GM12878 (cell line): ENCODE results near the gene ZNF142. TPM values are rescaled to one million over a fixed set of nuclear protein-coding genes. Genes with fewer than 3 reads are reported as not detected.

ENCODE experiments used
- ATAC-seq: fragments of 200-7000 bp; cut with Tn5 transposase; 3 replicates; pipeline ENCODE4 v1.9.1; 2020; ENCODE audit warnings: mild to moderate bottlenecking, moderate library complexity
- BruUV-seq: library from RNA; stranded (reverse); fragments of 400-500 nt; replicated peaks from 2 replicates; lab custom pipeline; 2021; lab: Mats Ljungman, UMichigan
- CTCF ChIA-PET: fragments of 300-600 bp; sonication (Branson Sonifier 250); formaldehyde crosslinking; extraction: SDS; loops from one replicate; lab custom pipeline; 2021; ENCODE audit warnings: inconsistent platforms; lab: Yijun Ruan, JAX
- POLR2A ChIA-PET: fragments of 350-600 bp; formaldehyde crosslinking; extraction: SDS; loops from one replicate; lab custom pipeline; 2021; ENCODE audit warnings: inconsistent platforms; lab: Charles Lee
- RAD21 ChIA-PET: fragments of 300-600 bp; sonication (Branson Sonifier 250); formaldehyde crosslinking; loops from one replicate; lab custom pipeline; 2023; ENCODE audit warnings: antibody characterized with exemption; ENCODE audit not compliant: unreplicated experiment; lab: Charles Lee
- SMC1A ChIA-PET: fragments of 300-600 bp; sonication (Branson Sonifier 250); formaldehyde crosslinking; loops from one replicate; lab custom pipeline; 2023; ENCODE audit not compliant: unreplicated experiment, uncharacterized antibody; lab: Charles Lee
- DNase-seq: peaks from one replicate; pipeline ENCODE4 v3.0.0-alpha.2; 2011; ENCODE audit warnings: low read depth, low spot score
- FAIRE-seq: peaks from 3 replicates; lab custom pipeline; 2011; peaks lifted over from hg19 to GRCh38; lab: Jason Lieb, UNC
- H2AFZ ChIP-seq: 2 replicates; pipeline ENCODE4 v1.6.0; 2011; ENCODE audit warnings: low read depth, low read length, control low read depth; ENCODE audit not compliant: control insufficient read depth
- H3K27ac ChIP-seq: 2 replicates; pipeline ENCODE4 v1.5.1; 2011; ENCODE audit warnings: control low read depth; ENCODE audit not compliant: control insufficient read depth, insufficient read depth
- H3K27me3 ChIP-seq, 2 experiments: replicated peaks in 1 of 2; 2 replicates each; pipeline versions ENCODE4 v1.6.0 to v1.6.1; 2011; ENCODE audit warnings: low read length in 1 of 2; ENCODE audit not compliant: control insufficient read depth in 2 of 2, insufficient read depth in 2 of 2
- H3K36me3 ChIP-seq, 2 experiments: 2 replicates each; pipeline ENCODE4 v1.5.1; 2011; ENCODE audit warnings: low read length in 1 of 2; ENCODE audit not compliant: control insufficient read depth in 2 of 2, insufficient read depth in 2 of 2
- H3K4me1 ChIP-seq: 2 replicates; pipeline ENCODE4 v1.6.1; 2011; ENCODE audit warnings: mild to moderate bottlenecking, low read length, moderate library complexity, mixed read lengths; ENCODE audit not compliant: control insufficient read depth, insufficient read depth
- H3K4me2 ChIP-seq: 2 replicates; pipeline ENCODE4 v1.6.0; 2011; ENCODE audit warnings: control low read depth; ENCODE audit not compliant: control insufficient read depth, insufficient read depth
- H3K4me3 ChIP-seq: fragments of 200-600 bp; sonication (generic); 2 replicates; pipeline ENCODE4 v1.5.1; 2016
- H3K79me2 ChIP-seq: 2 replicates; pipeline ENCODE4 v1.6.0; 2011; ENCODE audit warnings: low read length; ENCODE audit not compliant: control insufficient read depth, insufficient read depth
- H3K9ac ChIP-seq: 2 replicates; pipeline ENCODE4 v1.8.0; 2011; ENCODE audit warnings: low read length, control low read depth, mixed read lengths; ENCODE audit not compliant: control insufficient read depth, insufficient read depth
- H3K9me3 ChIP-seq: replicated peaks from 3 replicates; pipeline ENCODE4 v1.5.1; 2011; ENCODE audit warnings: mild to moderate bottlenecking, low read length; ENCODE audit not compliant: control insufficient read depth, insufficient read depth
- H4K20me1 ChIP-seq: 2 replicates; pipeline ENCODE4 v1.6.0; 2011; ENCODE audit not compliant: control insufficient read depth, insufficient read depth
- ASH2L ChIP-seq: fragments of 300-600, 200-600 bp; sonication (generic); IDR thresholded peaks from 2 replicates; pipeline ENCODE4 v1.6.1; 2017; ENCODE audit warnings: low read depth, mild to moderate bottlenecking, borderline replicate concordance
- ATF2 ChIP-seq: IDR thresholded peaks from 2 replicates; pipeline ENCODE4 v1.6.1; 2012; ENCODE audit warnings: low read length, inconsistent platforms
- EED ChIP-seq: sonication (generic); IDR thresholded peaks from 2 replicates; pipeline ENCODE4 v1.6.1; 2016; ENCODE audit warnings: antibody characterized with exemption, low read depth
- HCFC1 ChIP-seq: fragments of 150-350 bp; IDR thresholded peaks from 2 replicates; pipeline ENCODE4 v1.6.1; 2014; ENCODE audit warnings: low read length
- JUNB ChIP-seq: IDR thresholded peaks from 2 replicates; pipeline ENCODE4 v1.6.1; 2016; ENCODE audit warnings: antibody characterized with exemption, mild to moderate bottlenecking
- LARP7 ChIP-seq: fragments of 450-650 bp; IDR thresholded peaks from 2 replicates; pipeline ENCODE4 v1.6.1; 2017; ENCODE audit warnings: mild to moderate bottlenecking
- RUNX3 ChIP-seq: IDR thresholded peaks from 2 replicates; pipeline ENCODE4 v1.6.1; 2012; ENCODE audit warnings: low read length, inconsistent platforms
- SIN3A ChIP-seq: IDR thresholded peaks from 2 replicates; pipeline ENCODE4 v1.6.1; 2012; ENCODE audit warnings: low read depth, low read length, improper control_type of control experiment
- SUZ12 ChIP-seq: fragments of 200-600 bp; sonication (generic); IDR thresholded peaks from one replicate; pipeline ENCODE4 v1.6.1; 2018; ENCODE audit warnings: antibody characterized with exemption, mild to moderate bottlenecking; ENCODE audit not compliant: unreplicated experiment
- ZNF217 ChIP-seq: fragments of 450-650 bp; IDR thresholded peaks from 2 replicates; pipeline ENCODE4 v1.6.1; 2017; ENCODE audit warnings: antibody characterized with exemption, mild to moderate bottlenecking
- WGBS: methylation state at CpG from one replicate; pipeline ENCODE4 v1.1.6; 2016; ENCODE audit warnings: low lambda C conversion rate; ENCODE audit not compliant: insufficient replicate concordance, insufficient coverage; ENCODE audit errors: missing lambda C conversion rate; 5-methylcytosine and 5-hydroxymethylcytosine counted together
- in situ Hi-C: fragments of 300-500 bp; cut with MboI; formaldehyde crosslinking; loops from 9 replicates; pipeline ENCODE4 v1.14.3; 2018; ENCODE audit warnings: mixed read lengths
- intact Hi-C: fragments of 100-400 bp; cut with micrococcal nuclease; formaldehyde crosslinking; loops from one replicate; pipeline ENCODE4 v1.14.2; 2022; ENCODE audit not compliant: unreplicated experiment
- polyA plus RNA-seq, 11 experiments: library from polyadenylated mRNA; depleted of rRNA in 4 of 11; unstranded in 6 of 11; stranded (reverse) in 5 of 11; fragments of >200 nt; fragmentation: Nextera tagmentation in 4 of 11; fragmentation: Illumina TruSeq in 1 of 11; extraction: Ambion mirVana in 4 of 11; extraction: Trizol in 1 of 11; gene quantifications; 1 replicate in 1 of 11; 2 replicates in 10 of 11; pipeline versions ENCODE4 v1.2.1 to v1.2.3, GENCODE V29; 2011 to 2016; ENCODE audit warnings: inconsistent platforms in 2 of 11, missing spikeins in 2 of 11, low read depth in 1 of 11
- total RNA-seq, 4 experiments: library from RNA; depleted of rRNA in 3 of 4; stranded (reverse); fragments of >200 nt in 3 of 4; fragmentation: Illumina TruSeq in 1 of 4; extraction: Trizol in 1 of 4; gene quantifications; 2 replicates each; pipeline versions ENCODE4 v1.2.1 to v1.2.3, GENCODE V29; 2013 to 2021
- TF ChIP-seq, protein P1 (sequence below): fragments of 450-650 bp; IDR thresholded peaks from 2 replicates; pipeline ENCODE4 v1.6.1; 2018; ENCODE audit warnings: mild to moderate bottlenecking, low read depth, moderate library complexity; ENCODE audit not compliant: partially characterized antibody
- TF ChIP-seq, protein P2 (sequence below): fragments of 450-650 bp; conservative IDR thresholded peaks from 2 replicates; pipeline ENCODE4 v1.6.1; 2017; ENCODE audit warnings: mild to moderate bottlenecking, moderate library complexity

ZNF142 gene
- total and polyA plus RNA-seq, 10 of the 15 experiments (the other 5 are each of a cell fraction or from before 2014, with no cell fraction given): 1.3 to 40.9 (median 15.0) TPM

DNA sequence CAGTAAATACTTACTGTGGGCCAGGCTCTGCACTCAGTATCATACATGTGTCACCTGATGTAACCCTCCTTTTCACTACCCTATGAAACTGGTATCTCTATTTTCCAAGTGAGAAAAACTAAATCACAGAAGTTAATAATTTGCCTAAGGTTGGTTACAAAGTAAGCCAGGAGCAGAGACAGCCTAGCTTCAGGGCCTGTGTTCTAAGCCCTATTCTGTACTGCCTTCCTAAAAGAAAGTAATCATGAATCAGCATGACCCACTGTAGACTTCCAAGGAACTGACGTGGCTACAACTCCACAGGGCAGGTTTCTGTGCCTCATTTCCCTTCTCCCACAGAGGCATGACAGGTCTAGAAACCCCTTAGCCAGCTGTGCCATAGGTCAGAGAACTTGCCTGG is 14.3 kb downstream of the ZNF142 start (continued):
- TF ChIP-seq ATF2 (no peak), EED (no peak)

DNA sequence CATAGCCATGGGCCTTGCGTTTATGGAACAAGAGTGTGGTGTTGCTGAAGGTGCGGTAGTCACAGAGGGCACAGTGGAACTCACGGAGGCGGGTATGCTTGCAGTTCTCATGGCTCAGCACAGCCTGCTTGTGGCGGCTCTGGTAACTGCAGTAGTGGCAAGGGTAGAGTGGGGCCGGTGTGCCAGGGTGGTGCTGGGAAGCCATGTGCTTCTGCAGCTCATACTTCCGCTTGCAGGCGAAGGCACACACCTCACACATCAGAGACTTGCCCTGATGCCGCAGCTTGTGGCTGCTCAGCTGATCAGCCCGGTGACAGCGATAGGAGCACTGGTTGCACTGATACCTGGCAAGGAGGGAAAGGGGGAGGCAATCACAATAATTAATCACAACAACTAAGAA is 14.7 kb downstream of the ZNF142 start:
- over 99% methylated on average over 11 of the region's 11 CpGs for WGBS
- TF ChIP-seq LARP7: no peak
- TF ChIP-seq, protein P1, sequence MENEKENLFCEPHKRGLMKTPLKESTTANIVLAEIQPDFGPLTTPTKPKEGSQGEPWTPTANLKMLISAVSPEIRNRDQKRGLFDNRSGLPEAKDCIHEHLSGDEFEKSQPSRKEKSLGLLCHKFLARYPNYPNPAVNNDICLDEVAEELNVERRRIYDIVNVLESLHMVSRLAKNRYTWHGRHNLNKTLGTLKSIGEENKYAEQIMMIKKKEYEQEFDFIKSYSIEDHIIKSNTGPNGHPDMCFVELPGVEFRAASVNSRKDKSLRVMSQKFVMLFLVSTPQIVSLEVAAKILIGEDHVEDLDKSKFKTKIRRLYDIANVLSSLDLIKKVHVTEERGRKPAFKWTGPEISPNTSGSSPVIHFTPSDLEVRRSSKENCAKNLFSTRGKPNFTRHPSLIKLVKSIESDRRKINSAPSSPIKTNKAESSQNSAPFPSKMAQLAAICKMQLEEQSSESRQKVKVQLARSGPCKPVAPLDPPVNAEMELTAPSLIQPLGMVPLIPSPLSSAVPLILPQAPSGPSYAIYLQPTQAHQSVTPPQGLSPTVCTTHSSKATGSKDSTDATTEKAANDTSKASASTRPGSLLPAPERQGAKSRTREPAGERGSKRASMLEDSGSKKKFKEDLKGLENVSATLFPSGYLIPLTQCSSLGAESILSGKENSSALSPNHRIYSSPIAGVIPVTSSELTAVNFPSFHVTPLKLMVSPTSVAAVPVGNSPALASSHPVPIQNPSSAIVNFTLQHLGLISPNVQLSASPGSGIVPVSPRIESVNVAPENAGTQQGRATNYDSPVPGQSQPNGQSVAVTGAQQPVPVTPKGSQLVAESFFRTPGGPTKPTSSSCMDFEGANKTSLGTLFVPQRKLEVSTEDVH: no peak
- TF ChIP-seq RUNX3: no peak
- no peak for TF ChIP-seq ZNF217
- TF ChIP-seq JUNB: no peak
- no peak for TF ChIP-seq ASH2L
- no peak for TF ChIP-seq SUZ12
- TF ChIP-seq, protein P2, sequence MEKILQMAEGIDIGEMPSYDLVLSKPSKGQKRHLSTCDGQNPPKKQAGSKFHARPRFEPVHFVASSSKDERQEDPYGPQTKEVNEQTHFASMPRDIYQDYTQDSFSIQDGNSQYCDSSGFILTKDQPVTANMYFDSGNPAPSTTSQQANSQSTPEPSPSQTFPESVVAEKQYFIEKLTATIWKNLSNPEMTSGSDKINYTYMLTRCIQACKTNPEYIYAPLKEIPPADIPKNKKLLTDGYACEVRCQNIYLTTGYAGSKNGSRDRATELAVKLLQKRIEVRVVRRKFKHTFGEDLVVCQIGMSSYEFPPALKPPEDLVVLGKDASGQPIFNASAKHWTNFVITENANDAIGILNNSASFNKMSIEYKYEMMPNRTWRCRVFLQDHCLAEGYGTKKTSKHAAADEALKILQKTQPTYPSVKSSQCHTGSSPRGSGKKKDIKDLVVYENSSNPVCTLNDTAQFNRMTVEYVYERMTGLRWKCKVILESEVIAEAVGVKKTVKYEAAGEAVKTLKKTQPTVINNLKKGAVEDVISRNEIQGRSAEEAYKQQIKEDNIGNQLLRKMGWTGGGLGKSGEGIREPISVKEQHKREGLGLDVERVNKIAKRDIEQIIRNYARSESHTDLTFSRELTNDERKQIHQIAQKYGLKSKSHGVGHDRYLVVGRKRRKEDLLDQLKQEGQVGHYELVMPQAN: no peak
- TF ChIP-seq HCFC1: no peak
- no peak for TF ChIP-seq SIN3A

More for the DNA sequence above, 14.7 kb downstream of the ZNF142 start:
- no TSS peak for BruUV-seq
- Histone ChIP-seq H3K27ac (no peak overlapping the region), H3K9ac (no peak overlapping the region), H2AFZ (no peak overlapping the region), H3K79me2 (peaks cover 2% of the 10 kb centered on the region; the same call in 1 of the 2 replicates), H3K36me3 (peaks cover 36% of the 10 kb centered on the region in 2 experiments), H3K9me3 (no peaks in the 10 kb centered on the region), H3K4me3 (no peak overlapping the region), H4K20me1 (no peaks in the 10 kb centered on the region), H3K4me2 (no peak overlapping the region), H3K27me3 (no peaks in the 10 kb centered on the region), H3K4me1 (no peaks in the 10 kb centered on the region)
- DNase-seq (no peak), ATAC-seq (no peak), FAIRE-seq (no peak)
- in situ Hi-C loops: loop anchor here (5.0 kb wide), 1 partner anchor 237 kb away; no protein-coding TSS in a partner anchor
- CTCF ChIA-PET: interaction anchor here (1.1 to 1.2 kb wide), 2 partner anchors 68 to 208 kb away, joined by 3 read pairs; no protein-coding TSS in a partner anchor
- RAD21 ChIA-PET: no interaction called here
- intact Hi-C loops: no loop called here
- POLR2A ChIA-PET: no interaction called here
- SMC1A ChIA-PET: interaction anchor here (0.8 kb wide), 1 partner anchor 174 kb away, joined by 3 read pairs; no protein-coding TSS in a partner anchor
